HG03025 (cell line): Measurements from ENCODE around the gene CD4.

Experiments used
- ATAC-seq: cut with Tn5 transposase; IDR thresholded peaks from one replicate; pipeline ENCODE4 v1.9.1; 2021; ENCODE audit warnings: mild to moderate bottlenecking, moderate library complexity; ENCODE audit not compliant: unreplicated experiment, low FRiP score

The CD4 gene

GRCh38 chr12:6826734-6827436 lies 37.6 kb downstream of the CD4 start:
- no peak for ATAC-seq

- ATAC-seq = no peak
These were observed 38.1 kb downstream of the CD4 start for GRCh38 chr12:6827437-6827911.

DNA sequence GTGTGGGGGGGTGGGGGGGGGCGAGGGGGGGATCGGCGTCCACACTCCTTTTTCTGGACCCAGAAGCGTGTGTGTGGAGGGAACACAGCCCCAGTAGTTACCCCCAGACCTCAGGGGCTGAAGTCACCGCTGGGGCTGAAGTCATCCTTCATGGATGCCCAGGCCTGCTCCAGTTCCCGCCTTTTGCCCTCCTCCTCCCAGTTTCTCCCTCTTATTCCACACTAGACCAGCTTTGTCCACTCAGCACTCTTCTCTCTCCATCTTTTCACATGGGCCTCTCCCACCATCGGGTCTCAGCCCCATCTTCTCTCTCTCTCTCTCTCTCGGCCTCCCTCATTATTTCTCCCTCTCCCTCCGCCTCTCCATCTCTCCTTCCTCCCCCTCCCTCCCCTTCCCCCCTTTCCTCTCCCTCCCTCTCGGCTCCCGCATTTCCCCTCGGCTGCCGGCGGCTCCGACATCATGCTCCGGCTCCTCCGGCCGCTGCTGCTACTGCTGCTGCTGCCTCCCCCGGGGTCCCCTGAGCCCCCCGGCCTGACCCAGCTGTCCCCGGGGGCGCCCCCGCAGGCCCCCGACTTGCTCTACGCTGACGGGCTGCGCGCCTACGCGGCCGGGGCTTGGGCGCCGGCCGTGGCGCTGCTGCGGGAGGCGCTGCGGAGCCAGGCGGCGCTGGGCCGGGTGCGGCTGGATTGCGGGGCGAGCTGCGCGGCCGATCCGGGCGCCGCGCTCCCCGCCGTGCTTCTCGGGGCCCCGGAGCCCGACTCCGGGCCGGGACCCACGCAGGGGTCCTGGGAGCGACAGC lies 38.9 kb downstream of the CD4 start, which contains the start of gene P3H3:
Gene P3H3, plus strand, starts transcription at position 426 of the 799 bp plus-strand sequence. Its CDS starts 34 bp downstream, at position 460.
- no peak for ATAC-seq

GRCh38 chr12:6828781-6829535 lies 39.6 kb downstream of the CD4 start:
- ATAC-seq = no peak

DNA sequence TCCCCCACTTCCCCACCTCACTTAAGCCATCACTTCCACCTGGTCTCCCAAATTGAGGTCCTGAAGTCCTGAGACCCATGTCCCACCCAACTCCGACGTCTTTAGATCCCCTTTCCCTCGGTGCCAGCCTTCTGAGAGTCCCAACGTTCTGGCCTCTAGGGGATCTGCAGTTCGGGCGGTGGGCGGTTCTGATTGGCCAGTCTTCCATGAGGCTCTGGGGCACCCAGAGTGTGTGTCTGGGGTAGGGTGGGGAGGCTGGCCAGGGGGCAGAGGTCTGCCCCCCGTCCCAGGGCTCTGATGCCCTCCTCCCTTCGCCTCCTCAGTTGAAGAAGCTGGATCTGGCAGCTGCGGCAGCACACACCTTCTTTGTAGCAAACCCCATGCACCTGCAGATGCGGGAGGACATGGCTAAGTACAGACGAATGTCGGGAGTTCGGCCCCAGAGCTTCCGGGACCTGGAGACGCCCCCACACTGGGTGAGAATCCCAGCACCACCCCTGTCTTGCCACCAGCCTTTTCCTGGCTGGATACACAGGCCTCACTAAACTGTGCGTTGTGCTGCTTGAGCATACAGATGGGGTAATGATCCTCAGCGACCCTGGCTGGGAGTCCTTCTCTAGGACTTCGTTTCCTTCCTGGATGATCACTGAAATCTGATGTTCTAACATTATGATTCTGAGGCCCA lies 40.4 kb downstream of the CD4 start:
- no peak for ATAC-seq

DNA sequence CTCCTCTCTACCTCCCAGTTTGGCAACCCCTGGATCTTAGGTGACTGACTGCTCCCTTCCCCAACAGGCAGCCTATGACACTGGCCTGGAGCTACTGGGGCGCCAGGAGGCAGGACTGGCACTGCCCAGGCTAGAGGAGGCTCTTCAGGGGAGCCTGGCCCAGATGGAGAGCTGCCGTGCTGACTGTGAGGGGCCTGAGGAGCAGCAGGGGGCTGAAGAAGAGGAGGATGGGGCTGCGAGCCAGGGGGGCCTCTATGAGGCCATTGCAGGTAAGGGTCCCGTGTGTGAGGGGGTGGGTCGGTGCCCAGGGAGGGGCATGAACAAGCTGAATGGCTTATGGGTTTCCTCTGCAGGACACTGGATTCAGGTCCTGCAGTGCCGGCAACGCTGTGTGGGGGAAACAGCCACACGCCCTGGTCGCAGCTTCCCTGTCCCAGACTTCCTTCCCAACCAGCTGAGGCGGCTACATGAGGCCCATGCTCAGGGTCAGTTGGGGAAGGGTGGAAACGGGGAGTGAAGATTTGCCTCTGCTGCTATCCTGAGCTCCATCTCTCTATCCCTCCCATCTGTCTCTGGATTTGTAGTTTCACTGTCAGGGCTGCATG lies 41.1 kb downstream of the CD4 start:
- ATAC-seq = no peak

- no peak for ATAC-seq
These were observed 41.7 kb downstream of the CD4 start for GRCh38 chr12:6830999-6831398.

DNA sequence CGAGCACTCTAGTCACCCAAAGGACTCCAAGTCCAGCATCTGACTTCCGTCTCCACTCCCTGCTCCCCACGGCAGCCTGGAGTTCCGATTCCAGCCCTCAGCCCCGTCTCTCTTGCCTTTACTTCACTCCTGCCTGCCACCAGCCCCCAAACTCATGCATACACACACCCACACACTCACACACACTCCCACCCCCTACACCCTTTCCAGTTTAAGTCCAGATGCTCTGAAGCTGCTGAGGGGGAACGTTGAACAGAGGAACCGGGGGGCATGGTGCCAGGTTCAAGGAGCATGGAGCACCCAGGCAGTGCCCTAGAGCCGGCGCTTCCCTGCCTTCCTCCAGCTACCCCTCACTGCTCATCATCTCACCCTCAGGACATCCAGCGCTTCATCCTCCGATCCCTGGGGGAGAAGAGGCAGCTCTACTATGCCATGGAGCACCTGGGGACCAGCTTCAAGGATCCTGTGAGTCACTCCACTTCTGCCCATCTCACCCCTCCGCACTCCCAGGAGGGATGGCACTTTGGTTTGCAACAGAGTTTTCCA lies 42.2 kb downstream of the CD4 start:
- ATAC-seq = no peak

DNA sequence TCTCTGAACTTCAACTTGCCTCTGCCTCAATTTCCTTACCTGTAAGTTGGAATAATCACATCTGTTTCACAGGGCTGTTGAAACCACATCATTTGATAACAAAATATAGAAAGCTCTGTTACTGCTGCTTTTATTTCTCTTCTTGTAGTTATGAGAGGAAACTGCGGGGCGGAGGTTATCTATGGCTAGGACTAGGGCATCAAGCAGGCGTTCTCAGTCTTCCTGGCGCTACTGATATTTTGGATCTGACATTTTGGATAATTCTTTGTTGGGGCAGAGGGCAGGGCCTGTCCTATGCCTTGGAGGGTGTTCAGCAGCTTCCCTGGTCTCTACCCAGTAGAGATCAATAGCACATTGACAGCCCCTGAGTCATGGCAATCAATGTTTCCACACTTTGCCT lies 42.8 kb downstream of the CD4 start:
- ATAC-seq = no peak

- ATAC-seq = no peak
These were observed 44.0 kb downstream of the CD4 start for GRCh38 chr12:6833189-6833890.

GRCh38 chr12:6834254-6834653 lies 44.9 kb downstream of the CD4 start:
- no peak for ATAC-seq

DNA sequence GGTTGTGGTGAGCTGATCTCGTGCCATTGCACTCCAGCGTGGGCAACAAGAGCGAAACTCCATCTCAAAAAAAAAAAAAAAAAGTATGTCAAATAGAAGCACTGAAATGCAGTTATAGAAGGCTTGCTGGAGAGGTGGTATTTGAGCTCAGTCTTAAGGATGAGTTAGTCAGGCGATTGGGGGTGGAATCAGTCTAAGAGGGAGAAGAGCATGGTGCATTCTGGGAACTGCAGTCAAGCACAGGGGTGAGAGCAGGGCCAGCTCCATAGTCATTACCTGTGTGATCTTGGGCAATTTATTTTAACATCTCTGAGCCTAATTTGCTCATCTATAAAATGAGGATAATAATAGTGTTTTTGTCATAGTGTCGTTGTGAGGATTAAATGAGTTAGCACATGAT lies 45.5 kb downstream of the CD4 start:
- no peak for ATAC-seq

DNA sequence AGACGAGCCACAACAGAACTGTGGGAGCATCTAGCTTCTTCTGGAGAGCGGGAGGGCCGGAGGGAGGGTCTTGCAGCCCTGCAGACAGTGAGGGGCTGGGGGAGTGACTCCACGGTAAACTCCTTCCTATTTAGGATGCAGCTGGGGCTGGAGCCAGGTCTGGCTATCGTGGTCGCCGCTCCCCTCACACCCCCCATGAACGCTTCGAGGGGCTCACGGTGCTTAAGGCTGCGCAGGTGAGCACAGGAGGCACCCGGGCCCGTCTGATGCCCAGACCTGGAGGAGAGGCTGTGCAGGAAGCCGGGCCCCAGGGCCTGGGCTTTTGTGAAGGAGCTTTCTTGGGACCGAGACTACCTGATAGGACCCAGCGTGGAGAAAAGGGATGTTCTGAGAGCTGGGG lies 47.5 kb downstream of the CD4 start:
- no peak for ATAC-seq

DNA sequence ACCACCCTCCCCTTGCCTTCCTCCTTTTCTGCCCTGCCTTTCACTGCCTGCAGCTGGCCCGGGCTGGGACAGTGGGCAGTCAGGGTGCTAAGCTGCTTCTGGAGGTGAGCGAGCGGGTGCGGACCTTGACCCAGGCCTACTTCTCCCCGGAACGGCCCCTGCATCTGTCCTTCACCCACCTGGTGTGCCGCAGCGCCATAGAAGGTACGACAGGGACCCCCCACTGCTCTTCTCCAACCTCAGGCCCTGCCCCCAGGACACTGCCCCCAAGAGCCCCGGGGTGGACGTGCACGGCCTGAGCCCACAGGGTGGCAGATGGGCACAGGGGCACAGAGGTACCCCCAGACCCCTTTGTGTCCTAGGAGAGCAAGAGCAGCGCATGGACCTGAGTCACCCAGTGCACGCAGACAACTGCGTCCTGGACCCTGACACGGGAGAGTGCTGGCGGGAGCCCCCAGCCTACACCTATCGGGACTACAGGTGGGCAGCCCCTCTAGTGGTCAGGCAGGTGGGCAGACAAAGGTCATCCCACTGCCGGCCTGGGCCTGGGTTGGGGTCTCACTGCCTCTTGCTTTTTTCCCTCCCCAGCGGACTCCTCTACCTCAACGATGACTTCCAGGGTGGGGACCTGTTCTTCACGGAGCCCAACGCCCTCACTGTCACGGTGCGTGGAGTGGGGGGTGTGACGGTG lies 48.2 kb downstream of the CD4 start:
- ATAC-seq = no peak

DNA sequence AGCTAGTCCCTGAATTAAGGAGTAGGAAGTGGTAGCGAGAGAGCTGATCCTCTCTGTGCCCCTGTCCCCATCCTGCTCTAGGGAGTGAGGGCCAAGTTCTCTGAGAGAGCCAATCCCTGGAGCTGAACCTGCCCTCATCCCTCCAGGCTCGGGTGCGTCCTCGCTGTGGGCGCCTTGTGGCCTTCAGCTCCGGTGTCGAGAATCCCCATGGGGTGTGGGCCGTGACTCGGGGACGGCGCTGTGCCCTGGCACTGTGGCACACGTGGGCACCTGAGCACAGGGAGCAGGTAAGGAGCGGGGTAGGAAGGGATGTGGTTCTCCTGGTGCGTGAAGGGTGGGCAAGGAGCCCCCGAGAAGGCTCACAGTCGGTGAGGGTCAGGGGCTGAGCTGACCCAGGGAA lies 49.5 kb downstream of the CD4 start:
- ATAC-seq = no peak

- no peak for ATAC-seq
These were observed 50.3 kb downstream of the CD4 start for GRCh38 chr12:6839482-6840201.

DNA sequence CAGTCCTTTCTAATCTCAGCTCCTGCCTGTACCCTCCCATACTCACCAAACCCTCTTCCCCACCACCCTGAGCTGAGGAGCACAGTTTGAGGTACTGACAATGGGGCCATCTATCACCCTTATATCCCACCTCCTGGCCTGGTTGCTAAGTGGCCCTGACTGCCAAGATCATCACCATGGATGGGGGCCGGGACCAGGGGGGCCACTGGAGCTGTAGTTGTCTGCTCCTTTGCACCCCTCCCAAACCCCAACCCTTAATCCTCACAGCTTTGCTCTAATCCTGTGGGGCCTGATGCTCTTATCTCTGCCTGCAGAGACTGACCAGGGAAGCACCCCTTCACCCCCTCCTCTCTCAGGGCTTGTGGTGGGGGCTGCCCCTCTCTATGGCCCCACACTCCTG lies 51.0 kb downstream of the CD4 start:
- ATAC-seq = no peak
